ENCODE data around the gene PIGP. TPM values are rescaled to one million over a fixed set of nuclear protein-coding genes. Genes with fewer than 3 reads are reported as not detected.

Gene PIGP
- total and polyA plus RNA-seq, 9 of the 15 experiments (the other 6 are each of a cell fraction or from before 2014, with no cell fraction given): 18.3 to 122 (median 35.6) TPM

GRCh38 chr21:37073417-37074196 lies 736 bp upstream of the PIGP start (continued):
- no peak for TF ChIP-seq ZNF699 (CRISPR knock-in tag; IDR thresholded peaks at IDR 0.05; ENCODE audit: insufficient replicate concordance)
- TF ChIP-seq COPS2 (conservative IDR thresholded peaks at IDR 0.05): no peak
- no peak for TF ChIP-seq CEBPZ (IDR thresholded peaks at IDR 0.05; ENCODE audit: borderline replicate concordance, low read depth, low read length)
- no peak; the same call in 1 of the 2 replicates for TF ChIP-seq ARID2 (IDR thresholded peaks at IDR 0.05)
- no peak for TF ChIP-seq RNF219 (CRISPR knock-in tag; IDR thresholded peaks at IDR 0.05)
- TF ChIP-seq RBFOX2 (IDR thresholded peaks at IDR 0.05; ENCODE audit: low read depth, low read length): peak; percentile 72
- TF ChIP-seq TFAP4 (CRISPR knock-in tag; IDR thresholded peaks at IDR 0.05; ENCODE audit: borderline replicate concordance): peak; percentile 72; the same call in 1 of the 2 replicates
- no peak for TF ChIP-seq RAD21 (CRISPR knock-in tag; conservative IDR thresholded peaks at IDR 0.05 in 1 of 2, IDR thresholded peaks at IDR 0.05 in 1 of 2)
- TF ChIP-seq PCBP1 (IDR thresholded peaks at IDR 0.05; ENCODE audit: low read depth, low read length, poor library complexity, severe bottlenecking): peak; percentile 65
- TF ChIP-seq EP400 (IDR thresholded peaks at IDR 0.05): peak; percentile 62
- TF ChIP-seq HMG20A (CRISPR knock-in tag; conservative IDR thresholded peaks at IDR 0.05): no peak
- no peak for TF ChIP-seq LARP7 (IDR thresholded peaks at IDR 0.05)
- TF ChIP-seq KLF16 (IDR thresholded peaks at IDR 0.05): no peak
- TF ChIP-seq KAT8 (IDR thresholded peaks at IDR 0.05; ENCODE audit: low read depth): no peak
- no peak for TF ChIP-seq FOXJ3 (CRISPR knock-in tag; IDR thresholded peaks at IDR 0.05)

Measured in K562 (cell line).